SK-N-SH treated with all-trans-retinoic acid at 6 μM for 48 hours (cell line): Measurements from ENCODE around the gene RAB4A.

ENCODE experiments used
- BACH2 ChIP-seq: fragments of 250-450 bp; sonication (Bioruptor Pico); IDR thresholded peaks from 2 replicates; pipeline ENCODE4 v1.9.0; 2021; ENCODE audit warnings: mild to moderate bottlenecking, borderline replicate concordance
- ESRRG ChIP-seq: fragments of 250-450 bp; sonication (Bioruptor Pico); IDR thresholded peaks from 2 replicates; pipeline ENCODE4 v1.6.1; 2021; ENCODE audit warnings: mild to moderate bottlenecking
- PPARA ChIP-seq: fragments of 250-450 bp; sonication (Bioruptor Pico); IDR thresholded peaks from 2 replicates; pipeline ENCODE4 v1.5.0; 2020; ENCODE audit warnings: mild to moderate bottlenecking, borderline replicate concordance
- RARB ChIP-seq: fragments of 250-450 bp; sonication (Bioruptor Pico); IDR thresholded peaks from 2 replicates; pipeline ENCODE4 v1.8.0; 2021; ENCODE audit warnings: mild to moderate bottlenecking, moderate library complexity
- TCF4 ChIP-seq: fragments of 250-450 bp; sonication (Bioruptor Pico); IDR thresholded peaks from 2 replicates; pipeline ENCODE4 v1.8.0; 2021; ENCODE audit warnings: mild to moderate bottlenecking, moderate library complexity, borderline replicate concordance
- ZC3H10 ChIP-seq: fragments of 250-450 bp; sonication (Bioruptor Pico); IDR thresholded peaks from 2 replicates; pipeline ENCODE4 v1.5.1; 2021; ENCODE audit warnings: mild to moderate bottlenecking, moderate library complexity
- ZFP30 ChIP-seq: fragments of 450-650 bp; formaldehyde crosslinking; IDR thresholded peaks from 2 replicates; pipeline ENCODE4 v1.5.0; 2022; ENCODE audit warnings: mild to moderate bottlenecking, moderate library complexity
- ZNF8 ChIP-seq: fragments of 450-650 bp; formaldehyde crosslinking; IDR thresholded peaks from 2 replicates; pipeline ENCODE4 v1.5.0; 2020; ENCODE audit warnings: mild to moderate bottlenecking, moderate library complexity
- TF ChIP-seq, protein P1 (sequence below): fragments of 250-450 bp; sonication (Bioruptor Pico); IDR thresholded peaks from 2 replicates; pipeline ENCODE4 v1.5.0; 2020; ENCODE audit warnings: mild to moderate bottlenecking, moderate library complexity
- TF ChIP-seq, protein P2 (sequence below): fragments of 250-450 bp; sonication (Bioruptor Pico); IDR thresholded peaks from 2 replicates; pipeline ENCODE4 v1.8.0; 2020; ENCODE audit warnings: mild to moderate bottlenecking, moderate library complexity, borderline replicate concordance
- TF ChIP-seq, protein P3 (sequence below): fragments of 250-450 bp; sonication (Bioruptor Pico); IDR thresholded peaks from 2 replicates; pipeline ENCODE4 v1.5.1; 2021; ENCODE audit warnings: mild to moderate bottlenecking, moderate library complexity

DNA sequence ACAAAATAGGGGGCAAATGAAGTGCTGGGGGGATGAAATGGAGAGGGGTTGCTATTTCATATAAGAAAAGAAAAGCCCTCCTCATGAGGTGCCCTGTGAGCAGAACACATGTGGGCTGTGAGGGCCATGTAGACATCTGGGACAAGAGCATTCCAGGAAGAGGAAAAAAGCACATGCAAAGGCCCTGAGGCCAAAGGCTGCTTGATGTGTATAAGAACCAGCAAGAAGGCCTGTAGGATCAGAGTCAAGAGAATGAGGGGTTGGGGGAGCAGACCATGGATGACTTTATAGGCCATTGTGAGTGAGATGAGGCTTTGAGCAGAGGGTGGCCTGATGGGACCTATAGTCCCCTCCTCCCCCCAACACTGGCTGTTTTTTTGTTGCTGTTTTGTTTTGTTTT is 7.7 kb upstream of the RAB4A start:
- TF ChIP-seq ESRRG (CRISPR knock-in tag) (no peak), TCF4 (CRISPR knock-in tag) (no peak), RARB (CRISPR knock-in tag) (no peak), ZNF8 (no peak), ZC3H10 (CRISPR knock-in tag) (no peak), ZFP30 (CRISPR knock-in tag) (no peak), BACH2 (CRISPR knock-in tag) (no peak), PPARA (CRISPR knock-in tag) (no peak)
- TF ChIP-seq, protein P1, sequence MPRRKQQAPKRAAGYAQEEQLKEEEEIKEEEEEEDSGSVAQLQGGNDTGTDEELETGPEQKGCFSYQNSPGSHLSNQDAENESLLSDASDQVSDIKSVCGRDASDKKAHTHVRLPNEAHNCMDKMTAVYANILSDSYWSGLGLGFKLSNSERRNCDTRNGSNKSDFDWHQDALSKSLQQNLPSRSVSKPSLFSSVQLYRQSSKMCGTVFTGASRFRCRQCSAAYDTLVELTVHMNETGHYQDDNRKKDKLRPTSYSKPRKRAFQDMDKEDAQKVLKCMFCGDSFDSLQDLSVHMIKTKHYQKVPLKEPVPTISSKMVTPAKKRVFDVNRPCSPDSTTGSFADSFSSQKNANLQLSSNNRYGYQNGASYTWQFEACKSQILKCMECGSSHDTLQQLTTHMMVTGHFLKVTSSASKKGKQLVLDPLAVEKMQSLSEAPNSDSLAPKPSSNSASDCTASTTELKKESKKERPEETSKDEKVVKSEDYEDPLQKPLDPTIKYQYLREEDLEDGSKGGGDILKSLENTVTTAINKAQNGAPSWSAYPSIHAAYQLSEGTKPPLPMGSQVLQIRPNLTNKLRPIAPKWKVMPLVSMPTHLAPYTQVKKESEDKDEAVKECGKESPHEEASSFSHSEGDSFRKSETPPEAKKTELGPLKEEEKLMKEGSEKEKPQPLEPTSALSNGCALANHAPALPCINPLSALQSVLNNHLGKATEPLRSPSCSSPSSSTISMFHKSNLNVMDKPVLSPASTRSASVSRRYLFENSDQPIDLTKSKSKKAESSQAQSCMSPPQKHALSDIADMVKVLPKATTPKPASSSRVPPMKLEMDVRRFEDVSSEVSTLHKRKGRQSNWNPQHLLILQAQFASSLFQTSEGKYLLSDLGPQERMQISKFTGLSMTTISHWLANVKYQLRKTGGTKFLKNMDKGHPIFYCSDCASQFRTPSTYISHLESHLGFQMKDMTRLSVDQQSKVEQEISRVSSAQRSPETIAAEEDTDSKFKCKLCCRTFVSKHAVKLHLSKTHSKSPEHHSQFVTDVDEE (CRISPR knock-in tag), result no peak
- TF ChIP-seq, protein P2, sequence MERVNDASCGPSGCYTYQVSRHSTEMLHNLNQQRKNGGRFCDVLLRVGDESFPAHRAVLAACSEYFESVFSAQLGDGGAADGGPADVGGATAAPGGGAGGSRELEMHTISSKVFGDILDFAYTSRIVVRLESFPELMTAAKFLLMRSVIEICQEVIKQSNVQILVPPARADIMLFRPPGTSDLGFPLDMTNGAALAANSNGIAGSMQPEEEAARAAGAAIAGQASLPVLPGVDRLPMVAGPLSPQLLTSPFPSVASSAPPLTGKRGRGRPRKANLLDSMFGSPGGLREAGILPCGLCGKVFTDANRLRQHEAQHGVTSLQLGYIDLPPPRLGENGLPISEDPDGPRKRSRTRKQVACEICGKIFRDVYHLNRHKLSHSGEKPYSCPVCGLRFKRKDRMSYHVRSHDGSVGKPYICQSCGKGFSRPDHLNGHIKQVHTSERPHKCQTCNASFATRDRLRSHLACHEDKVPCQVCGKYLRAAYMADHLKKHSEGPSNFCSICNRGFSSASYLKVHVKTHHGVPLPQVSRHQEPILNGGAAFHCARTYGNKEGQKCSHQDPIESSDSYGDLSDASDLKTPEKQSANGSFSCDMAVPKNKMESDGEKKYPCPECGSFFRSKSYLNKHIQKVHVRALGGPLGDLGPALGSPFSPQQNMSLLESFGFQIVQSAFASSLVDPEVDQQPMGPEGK (CRISPR knock-in tag), result no peak
- TF ChIP-seq, protein P3, sequence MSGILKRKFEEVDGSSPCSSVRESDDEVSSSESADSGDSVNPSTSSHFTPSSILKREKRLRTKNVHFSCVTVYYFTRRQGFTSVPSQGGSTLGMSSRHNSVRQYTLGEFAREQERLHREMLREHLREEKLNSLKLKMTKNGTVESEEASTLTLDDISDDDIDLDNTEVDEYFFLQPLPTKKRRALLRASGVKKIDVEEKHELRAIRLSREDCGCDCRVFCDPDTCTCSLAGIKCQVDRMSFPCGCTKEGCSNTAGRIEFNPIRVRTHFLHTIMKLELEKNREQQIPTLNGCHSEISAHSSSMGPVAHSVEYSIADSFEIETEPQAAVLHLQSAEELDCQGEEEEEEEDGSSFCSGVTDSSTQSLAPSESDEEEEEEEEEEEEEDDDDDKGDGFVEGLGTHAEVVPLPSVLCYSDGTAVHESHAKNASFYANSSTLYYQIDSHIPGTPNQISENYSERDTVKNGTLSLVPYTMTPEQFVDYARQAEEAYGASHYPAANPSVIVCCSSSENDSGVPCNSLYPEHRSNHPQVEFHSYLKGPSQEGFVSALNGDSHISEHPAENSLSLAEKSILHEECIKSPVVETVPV (CRISPR knock-in tag), result no peak
